Measurements from ENCODE around the gene NEURL1.

DNA sequence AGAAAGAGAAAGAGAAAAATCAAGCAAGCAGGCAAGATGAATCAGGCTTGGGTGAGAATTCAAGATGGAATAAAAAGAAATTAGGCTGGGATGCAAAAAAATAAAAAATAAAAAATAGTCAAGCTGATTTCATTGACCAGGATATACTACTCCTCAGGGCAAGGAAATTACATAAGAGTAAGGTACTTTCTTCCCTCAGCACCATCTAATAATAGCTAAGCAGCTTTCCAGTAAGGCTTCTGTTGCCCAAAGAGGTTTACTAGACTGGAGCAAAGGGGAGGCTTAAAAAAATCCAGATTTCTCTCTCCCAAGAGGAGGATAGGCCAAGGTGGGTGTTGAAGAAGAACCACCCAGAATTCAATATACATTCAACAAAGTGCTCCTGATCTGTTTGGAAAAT, 93.6 kb downstream of the NEURL1 start:
- TF ChIP-seq EZH2 (IDR thresholded peaks at IDR 0.05; ENCODE audit: borderline replicate concordance): no peak
- TF ChIP-seq CTCF (IDR thresholded peaks at IDR 0.05; ENCODE audit: poor library complexity): no peak

Measured in hepatocyte (in vitro differentiated cells).